Mucosa of rectum (tissue), 2 donors: Measurements from ENCODE around the gene PRRT3.
"Not testable (repeated sequence)": the region's sequence is repeated elsewhere in the genome, so short reads cannot be mapped to it uniquely, and the experiment has no call there.

Source experiments
- H3K27ac ChIP-seq, 2 donors: one replicate each; pipeline ENCODE4 v1.7.0; 2013; ENCODE audit warnings: inconsistent platforms in 2 of 2, low read depth in 2 of 2, low read length in 2 of 2
- H3K27me3 ChIP-seq, 2 donors: one replicate each; pipeline ENCODE4 v1.7.0; 2013; ENCODE audit warnings: low read length in 2 of 2; ENCODE audit not compliant: control insufficient read depth in 2 of 2, insufficient read depth in 2 of 2
- H3K36me3 ChIP-seq, 2 donors: one replicate each; pipeline ENCODE4 v1.7.0; 2013; ENCODE audit warnings: low read length in 2 of 2; ENCODE audit not compliant: control insufficient read depth in 2 of 2, insufficient read depth in 2 of 2
- H3K4me1 ChIP-seq, 2 donors: one replicate each; pipeline ENCODE4 v1.7.0; 2013; ENCODE audit warnings: low read length in 2 of 2, mild to moderate bottlenecking in 1 of 2; ENCODE audit not compliant: control insufficient read depth in 2 of 2, insufficient read depth in 2 of 2
- H3K4me3 ChIP-seq, 2 donors: one replicate each; pipeline ENCODE4 v1.7.0; 2013; ENCODE audit warnings: low read length in 2 of 2
- H3K9ac ChIP-seq, 2 donors: one replicate each; pipeline ENCODE4 v1.7.0; 2013; ENCODE audit warnings: low read length in 2 of 2, low read depth in 1 of 2, mild to moderate bottlenecking in 1 of 2
- H3K9me3 ChIP-seq, 2 donors: one replicate each; pipeline ENCODE4 v1.7.0; 2013; ENCODE audit warnings: low read length in 2 of 2; ENCODE audit not compliant: control insufficient read depth in 2 of 2
- donor health status: healthy.
- donor health status: Normal muscosa, but diverticular disease.

The PRRT3 gene

GRCh38 chr3:9947025-9947995 lies 4.9 kb downstream of the PRRT3 start:
- H3K9me3 ChIP-seq = no peaks in the 10 kb centered on the region
- peaks cover 7 to 16% of the 10 kb centered on the region in 2 donors for H3K4me1 ChIP-seq
- H3K27ac ChIP-seq = peak overlapping the region; percentile 48 to 65
- H3K27me3 ChIP-seq = no peaks in the 10 kb centered on the region
- H3K4me3 ChIP-seq = peak overlapping the region; percentile 72 to 75
- peak overlapping the region; percentile 41 to 58 for H3K9ac ChIP-seq
- peaks cover 11 to 13% of the 10 kb centered on the region in 2 donors for H3K36me3 ChIP-seq

- Histone ChIP-seq H3K4me3 (peak overlapping the region; percentile 72 to 75), H3K9me3 (no peaks in the 10 kb centered on the region), H3K36me3 (peaks cover 13 to 15% of the 10 kb centered on the region in 2 donors), H3K27ac (peak overlapping the region; percentile 48 to 65), H3K9ac (peak overlapping the region; percentile 56 to 63), H3K4me1 (peaks cover under 1 to 10% of the 10 kb centered on the region in 2 donors), H3K27me3 (no peaks in the 10 kb centered on the region)
Observed at GRCh38 chr3:9946112-9947024, 5.8 kb downstream of the PRRT3 start.

GRCh38 chr3:9945358-9945757 lies 6.8 kb downstream of the PRRT3 start:
- Histone ChIP-seq H3K9ac (no peak overlapping the region), H3K36me3 (peaks cover 18 to 19% of the 10 kb centered on the region in 2 donors), H3K4me1 (peaks cover 0 to 10% of the 10 kb centered on the region in 2 donors), H3K27ac (no peak overlapping the region), H3K4me3 (no peak overlapping the region), H3K9me3 (no peaks in the 10 kb centered on the region), H3K27me3 (no peaks in the 10 kb centered on the region)

GRCh38 chr3:9944271-9944670 lies 7.9 kb downstream of the PRRT3 start:
- Histone ChIP-seq H3K27me3 (no peaks in the 10 kb centered on the region), H3K36me3 (peaks cover 18 to 19% of the 10 kb centered on the region in 2 donors), H3K4me3 (no peak overlapping the region), H3K27ac (no peak overlapping the region), H3K9me3 (no peaks in the 10 kb centered on the region), H3K4me1 (peaks cover 0 to 10% of the 10 kb centered on the region in 2 donors), H3K9ac (no peak overlapping the region)

- Histone ChIP-seq H3K4me1 (peaks cover 0 to 9% of the 10 kb centered on the region in 2 donors), H3K27ac (no peak overlapping the region), H3K4me3 (no peak overlapping the region), H3K36me3 (peaks cover 19 to 21% of the 10 kb centered on the region in 2 donors), H3K9me3 (no peaks in the 10 kb centered on the region), H3K27me3 (no peaks in the 10 kb centered on the region), H3K9ac (no peak overlapping the region)
Observed at GRCh38 chr3:9942934-9943690, 9.1 kb downstream of the PRRT3 start.

GRCh38 chr3:9942164-9942563 lies 10.0 kb downstream of the PRRT3 start:
- peaks cover 22 to 26% of the 10 kb centered on the region in 2 donors for H3K36me3 ChIP-seq
- H3K27ac ChIP-seq = no peak overlapping the region
- no peak overlapping the region for H3K4me3 ChIP-seq
- no peaks in the 10 kb centered on the region for H3K9me3 ChIP-seq
- H3K27me3 ChIP-seq = no peaks in the 10 kb centered on the region
- no peak overlapping the region for H3K9ac ChIP-seq
- H3K4me1 ChIP-seq = peaks cover 0 to 3% of the 10 kb centered on the region in 2 donors

GRCh38 chr3:9940746-9941145 lies 11.5 kb downstream of the PRRT3 start:
- no peak overlapping the region for H3K27ac ChIP-seq
- no peaks in the 10 kb centered on the region for H3K27me3 ChIP-seq
- no peak overlapping the region for H3K9ac ChIP-seq
- H3K36me3 ChIP-seq = peaks cover 30 to 31% of the 10 kb centered on the region in 2 donors
- no peaks in the 10 kb centered on the region for H3K4me1 ChIP-seq
- no peak overlapping the region for H3K4me3 ChIP-seq
- H3K9me3 ChIP-seq = no peaks in the 10 kb centered on the region

GRCh38 chr3:9939906-9940305 lies 12.3 kb downstream of the PRRT3 start:
- H3K36me3 ChIP-seq = peaks cover 30 to 31% of the 10 kb centered on the region in 2 donors
- not testable (repeated sequence) for H3K4me3 ChIP-seq, H3K9me3 ChIP-seq, H3K27ac ChIP-seq, H3K27me3 ChIP-seq, H3K4me1 ChIP-seq, H3K9ac ChIP-seq

GRCh38 chr3:9938966-9939365 lies 13.2 kb downstream of the PRRT3 start:
- Histone ChIP-seq H3K4me3 (no peak overlapping the region), H3K27me3 (no peaks in the 10 kb centered on the region), H3K4me1 (peaks cover 12 to 14% of the 10 kb centered on the region in 2 donors), H3K27ac (no peak overlapping the region), H3K9ac (no peak overlapping the region), H3K9me3 (no peaks in the 10 kb centered on the region), H3K36me3 (peaks cover 26 to 30% of the 10 kb centered on the region in 2 donors)
